Heart right ventricle (tissue), 16 donors: ENCODE data around the gene EDDM3A. TPM values are rescaled to one million over a fixed set of nuclear protein-coding genes. Genes with fewer than 3 reads are reported as not detected.
A peak's percentile ranks its signal among the peaks of the same experiment; 100 is the strongest.

Source experiments
- ATAC-seq, 8 donors: fragments of 200-7000 bp; cut with Tn5 transposase; one replicate each; pipeline ENCODE4 v1.9.1; 2020; ENCODE audit warnings: mild to moderate bottlenecking in 8 of 8, moderate library complexity in 8 of 8, moderate number of reproducible peaks in 1 of 8
- DNase-seq, 2 donors: peaks; one replicate each; pipeline ENCODE4 v3.0.0-alpha.2; 2020
- H3K27ac ChIP-seq, 10 donors: fragments of 200-600 bp; sonication (generic) in 2 of 10; one replicate each; pipeline versions ENCODE4 v1.5.0 to v1.8.0; 2020 to 2022; ENCODE audit warnings: mild to moderate bottlenecking in 3 of 10
- H3K27me3 ChIP-seq, 7 donors: fragments of 200-600 bp; one replicate each; pipeline ENCODE4 v1.8.0; 2021 to 2022; ENCODE audit warnings: mild to moderate bottlenecking in 2 of 7
- H3K36me3 ChIP-seq, 9 donors: fragments of 200-600 bp; sonication (generic) in 1 of 9; one replicate each; pipeline versions ENCODE4 v1.5.0 to v1.8.0; 2020 to 2022; ENCODE audit warnings: mild to moderate bottlenecking in 2 of 9
- H3K4me1 ChIP-seq, 9 donors: fragments of 200-600 bp; sonication (generic) in 1 of 9; one replicate each; pipeline versions ENCODE4 v1.5.0 to v1.8.0; 2020 to 2022; ENCODE audit warnings: mild to moderate bottlenecking in 4 of 9
- H3K4me3 ChIP-seq, 10 donors: fragments of 200-600 bp; sonication (generic) in 2 of 10; one replicate each; pipeline versions ENCODE4 v1.5.0 to v1.8.0; 2020 to 2022; ENCODE audit warnings: mild to moderate bottlenecking in 7 of 10, moderate library complexity in 2 of 10
- H3K9me3 ChIP-seq, 11 donors: fragments of 200-600 bp in 10 of 11; sonication (generic) in 2 of 11; one replicate each; pipeline versions ENCODE4 v1.5.0 to v1.8.0; 2013 to 2022; ENCODE audit warnings: mild to moderate bottlenecking in 2 of 11, control low read depth in 1 of 11, moderate library complexity in 1 of 11
- WGBS, 2 donors: extraction: QIAGEN DNeasy Blood & Tissue Kit; methylation state at CpG; one replicate each; pipeline ENCODE4 v1.1.7; 2013; ENCODE audit warnings: inconsistent platforms in 1 of 2; 5-methylcytosine and 5-hydroxymethylcytosine counted together
- intact Hi-C, 10 donors: fragments of 100-400 bp; cut with DNase I; formaldehyde crosslinking; loops; one replicate each; pipeline versions ENCODE4 v1.11.1 to v1.14.2; 2022
- polyA plus RNA-seq, 2 donors: library from polyadenylated mRNA; stranded (reverse); fragments of 200-250 nt; gene quantifications; one replicate each; pipeline ENCODE4 v1.2.3, GENCODE V29; 2013
- total RNA-seq, 10 donors: library from RNA; stranded (reverse); fragmentation: NEBNext Ultra II Directional in 3 of 10; extraction: Animal tissue kit (Norgen Biotek cat#: 25700) in 3 of 10; gene quantifications; one replicate each; pipeline versions ENCODE4 v1.2.1 to v1.2.4, GENCODE V29; 2021 to 2023
- TF ChIP-seq, protein P1 (sequence below), 9 donors: fragments of 200-600 bp; sonication (generic) in 2 of 9; IDR thresholded peaks; one replicate each; pipeline versions ENCODE4 v1.5.0 to v1.8.0; 2021 to 2022; ENCODE audit warnings: antibody characterized with exemption in 9 of 9, mild to moderate bottlenecking in 5 of 9, moderate library complexity in 1 of 9
- donor health status: Arrhythmogenic right ventricular cardiomyopathy.
- donor health status: ischemic (EF 13 %, LVEDD 7.1; RV severe dilation, severe dysfunction).
- donor health status: healthy with polysubstance abuse.
- donor health status: DM: no; HTN: yes; CAD: no.
- donor health status: DM: no; HTN: no; CAD: no.
- donor health status: ischemic (EF 25% LVEDD 6.9; RV normal size, moderate dysfunction).
- donor health status: ischemic (EF 25% LVEDD 5.7; RV mildly dilated, moderate dysfunction).
- donor health status: healthy.
- donor health status: DM: yes; HTN: yes; CAD: no.
- donor health status: Ischemic cardiomyopathy.
- donor health status: ischemic (EF 35%, LVEDD 5.7; RV mildly dilated, moderate dysfunction).
- donor health status: nonischemic (EF 11% LVEDD 7.7; RV severe dilation, severe dysfunction).
- donor health status: DM: yes; HTN: yes; CAD: no.
- donor health status: PGD.
- donor health status: ischemic (EF 29% LVEDD 5.4; RV normal size, mild dysfunction).
- donor health status: nonischemic (EF 23%, LVEDD 6.1; RV moderate dilation, normal function).

Gene EDDM3A
- total and polyA plus RNA-seq, 12 donors: not detected

DNA sequence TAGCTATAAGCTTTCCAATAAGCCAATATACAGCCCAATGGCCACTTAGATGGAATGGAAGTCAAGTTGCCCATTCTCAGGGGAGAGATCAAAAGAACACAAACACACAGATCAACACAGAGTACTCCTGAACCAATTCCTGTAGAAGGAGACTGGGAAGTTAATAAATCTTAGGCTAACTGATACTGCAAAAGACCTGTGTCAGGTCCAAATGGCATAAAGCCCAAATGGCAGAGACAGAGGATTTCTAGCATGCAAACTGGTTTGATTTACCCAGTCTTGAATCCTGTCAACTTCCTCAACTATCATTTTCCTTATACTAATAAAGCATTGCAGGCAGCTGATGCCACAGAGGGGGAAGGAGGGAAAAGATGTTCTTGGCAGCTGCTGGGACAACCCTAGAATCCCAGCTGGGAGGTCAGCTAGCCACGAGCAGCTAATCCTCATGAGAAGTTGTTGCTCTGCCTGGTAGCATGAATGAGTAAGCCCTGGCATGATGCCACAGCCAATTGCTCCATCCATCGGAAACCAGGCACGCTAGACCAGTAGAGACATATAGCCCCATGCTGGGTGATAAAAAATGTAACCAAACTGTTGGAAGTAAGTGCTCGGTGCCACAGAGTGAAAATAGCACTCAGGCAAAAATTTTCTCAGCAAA is 31.0 kb upstream of the EDDM3A start:
- TF ChIP-seq, protein P1, sequence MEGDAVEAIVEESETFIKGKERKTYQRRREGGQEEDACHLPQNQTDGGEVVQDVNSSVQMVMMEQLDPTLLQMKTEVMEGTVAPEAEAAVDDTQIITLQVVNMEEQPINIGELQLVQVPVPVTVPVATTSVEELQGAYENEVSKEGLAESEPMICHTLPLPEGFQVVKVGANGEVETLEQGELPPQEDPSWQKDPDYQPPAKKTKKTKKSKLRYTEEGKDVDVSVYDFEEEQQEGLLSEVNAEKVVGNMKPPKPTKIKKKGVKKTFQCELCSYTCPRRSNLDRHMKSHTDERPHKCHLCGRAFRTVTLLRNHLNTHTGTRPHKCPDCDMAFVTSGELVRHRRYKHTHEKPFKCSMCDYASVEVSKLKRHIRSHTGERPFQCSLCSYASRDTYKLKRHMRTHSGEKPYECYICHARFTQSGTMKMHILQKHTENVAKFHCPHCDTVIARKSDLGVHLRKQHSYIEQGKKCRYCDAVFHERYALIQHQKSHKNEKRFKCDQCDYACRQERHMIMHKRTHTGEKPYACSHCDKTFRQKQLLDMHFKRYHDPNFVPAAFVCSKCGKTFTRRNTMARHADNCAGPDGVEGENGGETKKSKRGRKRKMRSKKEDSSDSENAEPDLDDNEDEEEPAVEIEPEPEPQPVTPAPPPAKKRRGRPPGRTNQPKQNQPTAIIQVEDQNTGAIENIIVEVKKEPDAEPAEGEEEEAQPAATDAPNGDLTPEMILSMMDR (IDR thresholded peaks at IDR 0.05): no peak
- intact Hi-C loops: no loop called here
- H3K4me3 ChIP-seq: no peak overlapping the region
- H3K9me3 ChIP-seq: no peaks in the 10 kb centered on the region
- peaks cover 0 to 8% (median 0%) of the 10 kb centered on the region in 7 donors for H3K27me3 ChIP-seq
- peaks cover 0 to 12% (median 0%) of the 10 kb centered on the region in 9 donors for H3K4me1 ChIP-seq
- ATAC-seq (peak; percentile 58 to 91 (median 84)), DNase-seq (peak; percentile 57 to 67)
- 57 to 61% methylated on average over 4 of the region's 4 CpGs for WGBS, 2 donors
- H3K36me3 ChIP-seq: no peaks in the 10 kb centered on the region
- H3K27ac ChIP-seq: peak overlapping the region in 5 of 10 donors; percentile 31 to 87 (median 58)

DNA sequence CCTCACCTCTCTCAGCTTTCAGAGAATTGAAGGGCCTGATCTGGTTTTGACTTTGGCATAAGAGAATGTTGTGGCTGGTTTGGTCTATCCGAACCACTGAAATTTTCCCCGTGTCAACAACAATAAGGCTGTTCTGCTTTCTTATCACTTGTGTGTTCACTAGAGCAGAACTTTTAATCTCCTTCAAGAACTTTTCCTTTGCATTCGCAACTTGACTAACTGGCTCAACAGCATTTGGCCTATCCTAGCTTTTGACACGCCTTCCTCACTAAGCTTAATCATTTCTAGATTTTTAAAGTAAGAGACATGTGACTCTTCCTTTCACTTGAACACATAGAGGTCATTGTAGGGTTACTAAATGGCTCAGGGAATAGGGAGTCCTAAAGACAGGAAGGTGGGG is 25.9 kb upstream of the EDDM3A start:
- DNase-seq (no peak), ATAC-seq (no peak)
- no peak overlapping the region for H3K27ac ChIP-seq
- peaks cover 0 to 5% (median 0%) of the 10 kb centered on the region in 9 donors for H3K4me1 ChIP-seq
- H3K36me3 ChIP-seq: no peaks in the 10 kb centered on the region
- WGBS, 2 donors: 90 to 92% methylated on average over 4 of the region's 4 CpGs
- no peak overlapping the region for H3K4me3 ChIP-seq
- TF ChIP-seq, protein P1 (IDR thresholded peaks at IDR 0.05): no peak
- intact Hi-C loops: no loop called here
- peaks cover 0 to 27% (median 15%) of the 10 kb centered on the region in 7 donors for H3K27me3 ChIP-seq
- H3K9me3 ChIP-seq: no peaks in the 10 kb centered on the region

DNA sequence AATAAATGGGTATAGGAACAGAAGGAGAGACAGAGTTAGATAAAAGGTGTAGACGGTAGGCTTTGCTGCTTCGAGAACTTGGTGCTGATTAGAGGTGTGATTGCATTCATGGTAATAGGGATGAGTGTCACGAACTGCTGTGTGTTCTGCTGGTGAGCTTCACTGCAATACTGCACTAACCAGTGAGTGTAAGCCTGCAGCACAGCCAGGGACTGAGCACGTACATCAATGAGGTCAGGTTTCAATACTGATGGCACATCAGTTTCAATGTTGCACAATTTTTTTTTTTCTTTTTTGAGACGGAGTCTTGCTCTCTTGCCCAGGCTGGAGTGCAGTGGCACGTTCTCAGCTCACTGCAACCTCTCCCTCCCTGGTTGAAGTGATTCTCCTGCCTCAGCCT is 24.9 kb upstream of the EDDM3A start:
- no peak overlapping the region for H3K4me3 ChIP-seq
- H3K27ac ChIP-seq: no peak overlapping the region
- ATAC-seq (no peak), DNase-seq (no peak)
- no peaks in the 10 kb centered on the region for H3K4me1 ChIP-seq
- H3K9me3 ChIP-seq: no peaks in the 10 kb centered on the region
- H3K27me3 ChIP-seq: peaks cover 0 to 35% (median 15%) of the 10 kb centered on the region in 7 donors
- intact Hi-C loops: no loop called here
- H3K36me3 ChIP-seq: no peaks in the 10 kb centered on the region
- 80 to 84% methylated on average over 6 of the region's 6 CpGs for WGBS, 2 donors
- TF ChIP-seq, protein P1 (IDR thresholded peaks at IDR 0.05): no peak

DNA sequence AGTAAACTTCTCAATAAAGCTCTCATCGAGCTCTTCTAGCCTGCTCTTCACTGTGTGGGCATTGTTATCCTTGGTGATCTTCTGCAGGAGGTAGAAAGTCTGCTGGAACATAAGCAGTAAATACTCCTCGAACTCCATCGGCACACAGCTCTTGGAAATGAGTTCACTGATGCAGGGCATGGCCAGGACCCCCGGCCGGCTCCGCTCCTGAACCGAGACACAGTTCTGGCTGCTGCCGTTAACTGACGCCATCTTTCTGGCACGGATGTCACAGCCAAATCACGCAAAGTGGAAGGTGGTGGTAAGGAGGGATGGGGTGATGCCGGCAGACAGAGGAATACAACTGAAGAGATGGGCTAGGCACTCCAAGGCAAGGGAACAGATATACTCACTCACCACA is 23.7 kb upstream of the EDDM3A start:
- Histone ChIP-seq H3K4me3 (no peak overlapping the region), H3K27me3 (peaks cover 0 to 26% (median 15%) of the 10 kb centered on the region in 7 donors), H3K36me3 (no peaks in the 10 kb centered on the region), H3K9me3 (no peaks in the 10 kb centered on the region), H3K4me1 (peaks cover 0 to 8% (median 0%) of the 10 kb centered on the region in 9 donors), H3K27ac (no peak overlapping the region)
- DNase-seq (no peak), ATAC-seq (no peak)
- intact Hi-C loops: no loop called here
- WGBS, 2 donors: 96 to 98% methylated on average over 12 of the region's 12 CpGs
- TF ChIP-seq, protein P1 (IDR thresholded peaks at IDR 0.05): no peak
